ENCODE results near the gene PLA2G6. TPM values are rescaled to one million over a fixed set of nuclear protein-coding genes. Genes with fewer than 3 reads are reported as not detected.

PLA2G6 gene
- total and polyA plus RNA-seq, 2 of the 4 experiments (the other 2 are of a cell fraction) = 6.1 to 10.3 TPM

GRCh38 chr22:38135133-38135706 is 46.4 kb downstream of the PLA2G6 start:
- no peaks in the 10 kb centered on the region for H4K20me1 ChIP-seq (ENCODE audit: insufficient read depth, low read length)
- ChIA-PET POLR2A (ENCODE audit: unreplicated experiment) (no interaction called here), CTCF (no interaction called here)
- DNase-seq (peak; percentile 90), ATAC-seq (ENCODE audit: low read depth) (peak; percentile 90)
- H3K4ac ChIP-seq (ENCODE audit: low read depth, low read length) = peak overlapping the region; percentile 47
- H3K4me3 ChIP-seq (ENCODE audit: insufficient read depth, low read depth, low read length) = no peak overlapping the region
- H3K79me1 ChIP-seq (ENCODE audit: low read depth in 1 of 2, low read length in 2 of 2) = no peaks in the 10 kb centered on the region
- H4K91ac ChIP-seq (ENCODE audit: insufficient read depth, low read depth, low read length) = no peak overlapping the region; the same call in 1 of the 2 replicates
- H3K56ac ChIP-seq (ENCODE audit: extremely low read depth, insufficient read depth, low read length) = no peak overlapping the region
- H3K9ac ChIP-seq (ENCODE audit: low read depth, low read length) = no peak overlapping the region
- no CpG with 5 or more reads among the region's 4 CpGs for WGBS, 2 experiments (ENCODE audit: extremely low coverage in 2 of 2, insufficient read length in 1 of 2)
- H4K5ac ChIP-seq (ENCODE audit: low read depth, low read length) = peak overlapping the region; percentile 25; the same call in 1 of the 2 replicates
- H2BK120ac ChIP-seq (ENCODE audit: low read depth, low read length) = peak overlapping the region; percentile 28; the same call in 1 of the 2 replicates
- H3K27me3 ChIP-seq (ENCODE audit: control insufficient read depth, insufficient read depth, low read length) = no peaks in the 10 kb centered on the region
- H3K4me2 ChIP-seq (ENCODE audit: low read depth, low read length) = no peak overlapping the region
- BruUV-seq (replicated peaks) = no TSS peak
- H3K27ac ChIP-seq (ENCODE audit: insufficient read depth, low read length) = no peak overlapping the region
- H3K14ac ChIP-seq (replicated peaks; ENCODE audit: low read depth, low read length) = peak overlapping the region; percentile 40; the same call in 1 of the 2 replicates
- in situ Hi-C loops (cut with MboI; ENCODE audit: low sequenced_read_pairs) (no loop called here), dilution Hi-C loops (cut with HindIII; ENCODE audit: low sequenced_read_pairs, unreplicated experiment) (no loop called here), intact Hi-C loops (cut with micrococcal nuclease) (no loop called here)
- peak overlapping the region; percentile 8 for H2AK9ac ChIP-seq (replicated peaks; ENCODE audit: low read depth, low read length, poor library complexity)
- peaks cover 2% of the 10 kb centered on the region for H3K4me1 ChIP-seq (ENCODE audit: control insufficient read depth, insufficient read depth, low read length)
- H3K9me3 ChIP-seq (ENCODE audit: control insufficient read depth, insufficient read depth, low read length) = no peaks in the 10 kb centered on the region
- no peak overlapping the region for H3K23ac ChIP-seq (ENCODE audit: low read depth, low read length)
- H2BK15ac ChIP-seq (ENCODE audit: low read depth, low read length) = no peak overlapping the region
- 0 out of 2 replicates have a peak overlapping the region, but pooled peaks have one; percentile 13 for H2BK20ac ChIP-seq (ENCODE audit: low read depth, low read length)
- peak overlapping the region in 1 of 2 experiments; percentile 48; a peak in 1 of 4 replicates for H4K8ac ChIP-seq (ENCODE audit: low read depth in 2 of 2, low read length in 2 of 2)
- no peak for TF ChIP-seq SMC3 (IDR thresholded peaks at IDR 0.05; ENCODE audit: low read depth, low read length)
- peak; percentile 55; the same call in 1 of the 2 replicates for TF ChIP-seq FOS (IDR thresholded peaks at IDR 0.05; ENCODE audit: low read depth, low read length)
- TF ChIP-seq RFX5 (IDR thresholded peaks at IDR 0.05; ENCODE audit: low read depth, low read length) = no peak
- peak; percentile 31; the same call in 1 of the 2 replicates for TF ChIP-seq CEBPB (IDR thresholded peaks at IDR 0.05; ENCODE audit: low read depth, low read length)
- no peak for TF ChIP-seq MAFK (IDR thresholded peaks at IDR 0.05; ENCODE audit: low read depth, low read length)
- no peaks in the 10 kb centered on the region for H3K36me3 ChIP-seq (ENCODE audit: control insufficient read depth, insufficient read depth, low read length)
- peaks cover 2% of the 10 kb centered on the region; the same call in 1 of the 2 replicates for H3K9me1 ChIP-seq (ENCODE audit: insufficient read depth, low read length)
- H2BK5ac ChIP-seq (ENCODE audit: low read depth, low read length, poor library complexity, severe bottlenecking) = no peak overlapping the region
- 0 out of 2 replicates have a peak overlapping the region, but pooled peaks have one; percentile 38 for H3K18ac ChIP-seq (ENCODE audit: low read depth, low read length)
- H2AK5ac ChIP-seq (ENCODE audit: low read depth, low read length) = peak overlapping the region; percentile 57
- peak overlapping the region; percentile 73 for H2AFZ ChIP-seq (replicated peaks; ENCODE audit: low read length, poor library complexity)

All from IMR-90 (cell line).